GM12872 (cell line): ENCODE data around the gene MICALL1.

Experiments
- CTCF ChIP-seq: IDR thresholded peaks from 3 replicates; pipeline ENCODE4 v1.5.1; 2011; ENCODE audit warnings: low read depth, mild to moderate bottlenecking, low read length, moderate library complexity; ENCODE audit not compliant: insufficient read depth

MICALL1 gene

GRCh38 chr22:37932401-37932800 is 26.3 kb downstream of the MICALL1 start:
- no peak for TF ChIP-seq CTCF

- TF ChIP-seq CTCF, result no peak
Observed at GRCh38 chr22:37932821-37933578, 26.9 kb downstream of the MICALL1 start.

GRCh38 chr22:37933711-37934376 is 27.7 kb downstream of the MICALL1 start:
- peak; percentile 99 for TF ChIP-seq CTCF

- no peak for TF ChIP-seq CTCF
Observed at GRCh38 chr22:37940698-37941376, 34.7 kb downstream of the MICALL1 start.

GRCh38 chr22:37942133-37942532 is 36.0 kb downstream of the MICALL1 start:
- TF ChIP-seq CTCF, result no peak

- no peak for TF ChIP-seq CTCF
Observed at GRCh38 chr22:37943136-37943824, 37.2 kb downstream of the MICALL1 start.

- TF ChIP-seq CTCF, result no peak
Observed at GRCh38 chr22:37943825-37944198, 37.7 kb downstream of the MICALL1 start.
